Measurements from ENCODE around the gene TRIM23. TPM values are rescaled to one million over a fixed set of nuclear protein-coding genes. Genes with fewer than 3 reads are reported as not detected.

TRIM23 gene

Small RNAs within 50 kb of the gene (small RNA-seq; reads per million reads assigned to genes)
- not detected for gene RNU6-540P (ENCODE audit: insufficient read depth)

All from neuronal stem cell (in vitro differentiated cells).